H54 (cell line): ENCODE measurements around the gene IGF2.
A peak's percentile ranks its signal among the peaks of the same experiment; 100 is the strongest.

Source experiments
- DNase-seq: peaks from one replicate; pipeline ENCODE4 v3.0.0; 2011; ENCODE audit warnings: low spot score, mixed read lengths; ENCODE audit not compliant: insufficient read length
- FAIRE-seq: peaks from 3 replicates; lab custom pipeline; 2011; peaks lifted over from hg19 to GRCh38; lab: Jason Lieb, UNC
- POLR2A ChIP-seq: IDR thresholded peaks from 2 replicates; pipeline ENCODE4 v1.6.1; 2011; ENCODE audit warnings: low read depth, mild to moderate bottlenecking, low read length

Gene IGF2

GRCh38 chr11:2091112-2091746 is 48.0 kb downstream of the IGF2 start:
- DNase-seq (no peak), FAIRE-seq (no peak)
- TF ChIP-seq POLR2A, result no peak

- DNase-seq (no peak), FAIRE-seq (no peak)
- no peak for TF ChIP-seq POLR2A
Observed at GRCh38 chr11:2090172-2091111, 48.7 kb downstream of the IGF2 start.

GRCh38 chr11:2089536-2090165 is 49.5 kb downstream of the IGF2 start:
- DNase-seq (peak; percentile 71), FAIRE-seq (no peak)
- TF ChIP-seq POLR2A, result no peak

GRCh38 chr11:2088746-2089535 is 50.2 kb downstream of the IGF2 start:
- no peak for FAIRE-seq
- DNase-seq, result no peak
- TF ChIP-seq POLR2A, result no peak

DNA sequence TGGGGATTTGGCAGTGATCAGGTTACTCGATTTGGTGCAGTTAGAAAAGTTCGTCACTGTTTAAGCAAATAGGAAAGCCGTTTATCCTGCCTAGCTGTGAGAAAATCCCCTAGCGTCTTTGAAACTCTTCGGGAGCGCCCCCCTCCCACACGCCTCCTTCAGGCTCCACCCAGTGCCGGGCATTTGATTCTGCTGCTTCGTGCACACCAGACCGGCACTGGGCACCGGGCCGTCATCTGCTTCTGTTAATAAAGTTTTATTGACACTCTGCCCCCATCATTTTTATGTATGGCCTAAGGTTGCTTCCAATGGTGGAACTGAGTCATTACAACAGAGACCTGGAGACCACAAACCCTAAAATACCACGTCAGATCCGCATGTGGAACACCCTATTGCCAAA is 50.9 kb downstream of the IGF2 start:
- FAIRE-seq, result no peak
- TF ChIP-seq POLR2A, result no peak
- no peak for DNase-seq

GRCh38 chr11:2086239-2087040 is 52.7 kb downstream of the IGF2 start:
- no peak for DNase-seq
- no peak for FAIRE-seq
- TF ChIP-seq POLR2A, result no peak

- no peak for TF ChIP-seq POLR2A
- no peak for DNase-seq
- no peak for FAIRE-seq
Observed at GRCh38 chr11:2085251-2086066, 53.7 kb downstream of the IGF2 start.

DNA sequence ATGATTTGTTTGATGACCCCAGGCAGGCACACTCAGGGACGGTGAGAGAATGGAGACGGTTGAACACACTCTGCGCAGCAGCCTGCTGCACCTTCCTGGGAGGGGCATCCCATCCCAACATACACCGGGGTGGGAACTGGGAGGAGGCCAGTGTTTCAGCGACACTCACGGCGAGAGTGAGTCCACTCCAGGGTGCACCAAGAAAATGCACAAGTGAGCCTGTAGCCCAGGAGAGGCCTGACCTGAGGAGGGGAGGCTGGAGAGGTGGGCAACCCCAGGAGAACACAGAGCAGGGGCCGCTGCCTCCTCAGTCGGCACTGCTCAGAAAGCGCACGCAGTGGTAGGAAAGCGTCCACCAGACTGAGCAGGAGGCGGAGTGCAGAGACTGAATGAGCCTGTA is 54.5 kb downstream of the IGF2 start:
- no peak for FAIRE-seq
- no peak for TF ChIP-seq POLR2A
- DNase-seq, result no peak
